ENCODE data around the gene PHAF1.

PHAF1 gene

DNA sequence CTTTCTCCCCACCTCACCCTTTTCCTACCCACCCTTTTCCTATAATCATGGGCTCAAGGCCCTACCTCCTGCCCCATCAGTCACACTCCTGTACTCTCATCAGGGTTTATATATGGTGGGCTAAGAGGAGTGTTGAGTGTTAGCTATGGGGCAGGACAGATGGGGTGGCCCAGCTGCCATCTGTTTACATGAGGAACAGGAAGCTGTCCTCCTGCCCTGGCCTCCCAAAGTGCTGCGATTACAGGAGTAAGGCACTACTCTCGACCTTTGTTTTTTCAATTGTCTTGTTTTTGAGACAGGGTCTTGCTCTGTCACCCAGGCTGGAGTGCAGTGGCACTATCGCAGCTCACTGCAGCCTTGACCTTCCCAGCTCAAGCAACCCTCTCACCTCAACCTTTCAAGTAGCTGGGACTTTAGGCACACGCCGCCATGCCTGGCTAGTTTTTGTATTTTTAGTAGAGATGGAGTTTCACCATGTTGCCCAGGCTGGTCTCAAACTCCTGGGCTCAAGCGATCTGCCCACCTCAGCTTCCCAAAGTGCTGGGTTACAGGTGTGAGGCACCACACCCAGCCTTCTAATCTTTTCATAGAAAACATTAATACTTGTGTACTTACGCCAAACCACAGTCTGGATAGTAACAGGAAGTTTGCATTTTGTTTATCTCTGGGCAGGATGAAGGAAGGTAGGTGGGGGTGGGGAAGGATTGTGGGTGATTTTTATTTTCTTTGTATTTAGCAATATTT is 48.3 kb downstream of the PHAF1 start:
- FAIRE-seq, result no peak
- TF ChIP-seq, protein P1, sequence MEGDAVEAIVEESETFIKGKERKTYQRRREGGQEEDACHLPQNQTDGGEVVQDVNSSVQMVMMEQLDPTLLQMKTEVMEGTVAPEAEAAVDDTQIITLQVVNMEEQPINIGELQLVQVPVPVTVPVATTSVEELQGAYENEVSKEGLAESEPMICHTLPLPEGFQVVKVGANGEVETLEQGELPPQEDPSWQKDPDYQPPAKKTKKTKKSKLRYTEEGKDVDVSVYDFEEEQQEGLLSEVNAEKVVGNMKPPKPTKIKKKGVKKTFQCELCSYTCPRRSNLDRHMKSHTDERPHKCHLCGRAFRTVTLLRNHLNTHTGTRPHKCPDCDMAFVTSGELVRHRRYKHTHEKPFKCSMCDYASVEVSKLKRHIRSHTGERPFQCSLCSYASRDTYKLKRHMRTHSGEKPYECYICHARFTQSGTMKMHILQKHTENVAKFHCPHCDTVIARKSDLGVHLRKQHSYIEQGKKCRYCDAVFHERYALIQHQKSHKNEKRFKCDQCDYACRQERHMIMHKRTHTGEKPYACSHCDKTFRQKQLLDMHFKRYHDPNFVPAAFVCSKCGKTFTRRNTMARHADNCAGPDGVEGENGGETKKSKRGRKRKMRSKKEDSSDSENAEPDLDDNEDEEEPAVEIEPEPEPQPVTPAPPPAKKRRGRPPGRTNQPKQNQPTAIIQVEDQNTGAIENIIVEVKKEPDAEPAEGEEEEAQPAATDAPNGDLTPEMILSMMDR (IDR thresholded peaks at IDR 0.05; ENCODE audit: insufficient read depth, missing control alignments), result no peak
- no peak for DNase-seq (ENCODE audit: insufficient read length, low spot score)

DNA sequence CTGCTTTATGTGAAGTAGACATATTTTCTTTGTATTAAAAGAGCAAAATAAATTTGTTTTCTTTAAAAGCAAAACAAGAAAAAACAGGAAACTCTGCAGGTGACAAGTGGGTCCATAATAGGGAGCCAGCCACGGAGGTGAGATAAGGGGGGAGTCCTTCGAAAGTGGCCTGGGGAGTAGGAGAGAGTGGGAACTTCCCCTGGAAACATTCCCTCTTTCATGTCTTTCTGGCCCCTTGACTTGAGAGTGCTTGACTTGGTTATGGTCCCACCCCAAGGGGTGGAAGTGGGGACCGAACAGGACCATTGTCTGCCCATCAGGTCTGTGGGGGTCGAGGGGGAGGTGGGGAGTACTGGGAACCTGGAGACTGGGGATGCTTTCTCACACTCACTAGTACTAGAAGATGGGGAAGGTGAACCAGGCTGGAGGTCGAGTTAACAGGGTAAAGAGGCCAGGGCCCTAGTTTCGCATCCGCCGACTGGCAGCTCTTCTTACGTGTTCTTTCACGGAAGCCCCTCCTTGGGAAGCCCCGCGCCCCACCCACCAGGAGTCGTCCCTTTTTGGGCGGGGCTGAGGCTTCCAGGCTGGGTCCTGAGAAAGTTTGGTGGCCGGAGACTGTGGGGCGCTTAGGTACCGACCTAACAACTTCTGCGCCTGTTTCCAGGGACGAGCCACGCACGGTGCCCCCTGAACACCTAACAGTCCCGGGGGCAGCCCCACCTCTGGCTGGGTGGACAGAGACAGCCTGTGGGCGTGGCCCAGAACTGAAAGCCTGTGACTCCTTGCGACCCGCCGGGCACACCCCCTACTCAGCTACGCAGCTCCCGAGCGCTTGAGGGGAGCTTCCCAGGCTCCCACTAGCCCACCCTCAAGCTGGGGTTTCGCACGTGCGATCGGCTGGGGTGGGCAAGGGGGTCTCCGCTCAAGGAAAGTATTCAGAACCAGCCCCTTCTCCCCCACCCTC is 49.2 kb downstream of the PHAF1 start:
- FAIRE-seq (no peak), DNase-seq (ENCODE audit: insufficient read length, low spot score) (no peak)

DNA sequence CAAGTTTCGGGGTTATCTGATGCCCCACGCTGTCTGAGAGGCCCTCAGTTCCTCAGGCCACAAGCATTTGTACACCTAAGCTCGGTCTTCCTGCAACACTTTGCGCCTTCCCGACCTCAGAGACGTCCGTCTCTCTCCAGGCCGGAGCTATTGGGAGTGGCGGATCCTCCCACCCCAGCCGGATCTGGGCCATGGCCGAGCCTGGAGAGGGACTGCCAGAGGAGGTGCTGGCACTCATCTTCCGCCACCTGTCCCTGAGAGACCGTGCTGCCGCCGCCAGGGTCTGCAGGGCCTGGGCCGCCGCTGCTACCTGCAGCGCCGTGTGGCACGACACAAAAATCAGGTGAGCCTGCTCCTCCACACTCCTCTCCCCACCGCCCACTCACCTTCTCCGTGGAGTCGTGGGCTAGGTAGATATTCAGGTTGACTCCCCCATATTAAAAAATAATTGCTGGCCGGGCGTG is 51.9 kb downstream of the PHAF1 start:
- no peak for DNase-seq (ENCODE audit: insufficient read length, low spot score)
- TF ChIP-seq, protein P1 (IDR thresholded peaks at IDR 0.05; ENCODE audit: insufficient read depth, missing control alignments), result no peak
- no peak for FAIRE-seq

More for the DNA sequence above, 49.2 kb downstream of the PHAF1 start:
- TF ChIP-seq, protein P1 (IDR thresholded peaks at IDR 0.05; ENCODE audit: insufficient read depth, missing control alignments), result no peak

DNA sequence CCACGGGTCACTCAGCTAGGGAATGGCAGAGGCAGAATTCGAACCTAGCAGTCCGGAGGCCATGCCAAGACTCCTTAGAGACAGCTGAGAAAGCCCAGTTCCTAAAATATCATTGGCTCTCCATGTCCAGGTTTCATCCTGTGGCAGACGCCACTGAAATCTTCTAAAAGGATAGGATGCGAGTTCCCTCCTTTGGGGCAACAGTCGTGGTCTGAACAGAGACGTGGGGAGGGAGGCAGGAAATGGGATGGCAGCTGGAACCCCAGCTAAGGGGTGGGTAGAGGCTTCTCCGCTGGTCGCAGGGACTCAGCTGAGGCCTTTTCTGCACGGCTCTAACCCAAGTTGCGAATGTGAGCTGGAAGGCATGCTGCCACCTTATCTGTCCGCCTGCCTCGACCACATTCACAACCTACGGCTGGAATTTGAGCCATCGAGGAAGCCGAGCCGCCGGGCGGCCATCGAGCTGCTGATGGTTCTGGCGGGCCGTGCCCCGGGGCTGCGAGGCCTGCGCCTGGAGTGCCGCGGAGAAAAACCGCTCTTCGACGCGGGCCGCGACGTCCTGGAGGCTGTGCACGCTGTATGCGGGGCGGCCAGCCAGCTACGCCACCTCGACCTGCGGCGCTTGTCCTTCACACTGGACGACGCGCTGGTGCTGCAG is 52.9 kb downstream of the PHAF1 start:
- DNase-seq (ENCODE audit: insufficient read length, low spot score) (no peak), FAIRE-seq (no peak)
- TF ChIP-seq, protein P1 (IDR thresholded peaks at IDR 0.05; ENCODE audit: insufficient read depth, missing control alignments), result no peak

DNA sequence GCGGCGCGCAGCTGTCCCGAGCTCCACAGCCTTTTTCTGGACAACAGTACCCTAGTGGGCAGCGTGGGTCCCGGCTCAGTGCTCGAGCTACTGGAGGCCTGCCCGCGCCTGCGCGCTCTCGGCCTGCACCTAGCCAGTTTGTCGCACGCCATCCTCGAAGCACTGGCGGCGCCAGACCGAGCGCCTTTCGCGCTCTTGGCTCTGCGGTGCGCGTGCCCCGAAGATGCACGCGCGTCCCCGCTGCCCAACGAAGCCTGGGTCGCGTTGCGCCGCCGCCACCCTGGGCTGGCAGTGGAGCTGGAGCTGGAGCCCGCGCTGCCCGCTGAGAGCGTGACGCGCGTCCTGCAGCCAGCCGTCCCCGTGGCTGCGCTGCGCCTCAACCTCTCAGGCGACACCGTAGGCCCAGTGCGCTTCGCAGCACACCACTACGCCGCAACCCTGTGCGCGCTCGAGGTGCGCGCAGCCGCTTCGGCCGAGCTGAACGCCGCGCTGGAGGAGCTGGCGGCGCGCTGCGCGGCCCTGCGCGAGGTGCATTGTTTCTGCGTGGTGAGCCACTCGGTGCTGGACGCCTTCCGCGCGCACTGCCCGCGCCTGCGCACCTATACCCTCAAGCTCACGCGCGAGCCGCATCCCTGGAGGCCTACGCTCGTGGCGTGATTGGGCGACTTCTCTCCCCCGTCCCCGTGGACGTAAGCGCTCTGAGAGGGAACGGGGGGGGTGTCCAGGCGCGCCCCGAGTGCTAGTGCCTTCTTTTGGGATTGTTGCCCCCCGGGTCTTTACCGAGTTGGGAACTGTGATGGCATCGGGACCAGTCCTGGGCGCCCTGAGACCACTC is 53.6 kb downstream of the PHAF1 start:
- no peak for FAIRE-seq

More for the DNA sequence above, 53.6 kb downstream of the PHAF1 start:
- TF ChIP-seq, protein P1 (IDR thresholded peaks at IDR 0.05; ENCODE audit: insufficient read depth, missing control alignments), result no peak
- DNase-seq (ENCODE audit: insufficient read length, low spot score), result no peak
